OCI-LY1 (cell line): ENCODE results near the gene SIX1.

ENCODE experiments used
- CTCF ChIP-seq: fragments of 200-600 bp; sonication (generic), shearing (Covaris generic); IDR thresholded peaks from 2 replicates; pipeline ENCODE4 v1.5.1; 2017; ENCODE audit warnings: mild to moderate bottlenecking, antibody characterized with exemption, low read length, moderate library complexity, mixed read lengths
- EZH2 ChIP-seq: fragments of 200-600 bp; sonication (generic), shearing (Covaris generic); IDR thresholded peaks from 2 replicates; pipeline ENCODE4 v1.8.0; 2017; ENCODE audit warnings: borderline replicate concordance, mixed run types, mild to moderate bottlenecking, antibody characterized with exemption, low read length, moderate library complexity, mixed read lengths

- TF ChIP-seq CTCF = no peak
- TF ChIP-seq EZH2 = no peak
Measured at GRCh38 chr14:60670989-60671388, 21.7 kb upstream of the SIX1 start.
